ENCODE results near the gene SLAMF7.
"Not testable (repeated sequence)": the region's sequence is repeated elsewhere in the genome, so short reads cannot be mapped to it uniquely, and the experiment has no call there.

SLAMF7 gene

DNA sequence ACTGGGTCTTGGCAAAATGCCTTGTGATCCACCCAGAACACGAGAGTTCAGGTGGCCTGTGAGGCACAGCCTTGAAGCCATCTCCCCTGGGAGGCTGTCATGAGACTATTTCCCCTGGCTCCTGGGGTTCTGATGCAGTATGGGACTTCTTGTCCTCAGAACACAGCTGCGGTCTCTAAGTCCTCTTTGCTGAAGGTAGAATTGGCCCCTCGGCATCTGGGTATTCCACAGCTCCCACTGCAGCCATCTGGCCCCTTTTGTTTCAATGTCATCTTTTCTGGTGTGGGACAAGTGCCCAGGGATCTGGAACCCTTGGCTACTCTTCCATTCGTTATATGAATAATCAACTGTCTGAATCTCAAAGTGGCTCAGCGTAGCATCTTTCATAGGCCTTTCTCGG, 39.9 kb downstream of the SLAMF7 start:
- no peak for DNase-seq

- DNase-seq, result no peak
Measured at GRCh38 chr1:160779626-160780397, 40.8 kb downstream of the SLAMF7 start.

GRCh38 chr1:160780398-160780755, 41.3 kb downstream of the SLAMF7 start:
- DNase-seq, result no peak

GRCh38 chr1:160781186-160781766, 42.2 kb downstream of the SLAMF7 start:
- DNase-seq, result no peak

DNA sequence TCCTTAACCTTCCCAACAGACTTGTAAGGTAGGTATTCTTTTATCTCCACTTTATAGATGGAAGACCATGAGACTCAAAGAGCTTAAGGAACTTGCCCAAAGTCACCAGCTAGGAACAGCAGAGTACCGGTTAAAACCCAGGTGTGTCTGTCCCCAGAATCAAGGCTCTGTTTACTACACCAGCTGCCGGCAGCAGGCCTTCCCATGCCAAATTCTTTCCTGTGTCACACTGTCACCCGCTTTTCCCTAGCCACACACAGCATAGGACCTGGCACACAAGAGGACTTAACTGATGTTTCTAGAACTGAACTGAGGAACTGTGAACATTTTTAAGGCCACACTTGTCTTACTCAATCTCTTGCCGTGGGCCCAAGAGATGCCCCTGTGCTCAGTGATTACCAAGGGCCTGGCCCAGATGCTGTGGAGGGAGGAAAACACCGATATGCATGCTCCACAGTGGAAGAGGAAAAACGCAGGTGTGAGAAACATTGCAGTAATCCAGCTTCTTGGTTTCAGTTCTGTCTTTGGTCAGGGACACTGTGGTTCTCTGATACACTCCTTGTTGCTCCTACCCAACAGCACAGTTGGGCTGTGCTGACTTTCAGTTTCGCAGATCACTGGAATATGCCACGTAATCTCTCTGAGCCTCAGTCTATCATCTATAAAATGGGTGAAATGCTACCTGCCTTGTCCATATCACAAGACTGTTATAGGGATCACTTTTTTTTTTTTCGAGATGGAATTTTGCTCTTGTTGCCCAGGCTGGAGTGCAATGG, 43.1 kb downstream of the SLAMF7 start:
- no peak for DNase-seq

- DNase-seq, result not testable (repeated sequence)
Measured at GRCh38 chr1:160782988-160783765, 44.1 kb downstream of the SLAMF7 start.

GRCh38 chr1:160789051-160789701, 50.1 kb downstream of the SLAMF7 start:
- no peak for DNase-seq

GRCh38 chr1:160789702-160790611, 50.9 kb downstream of the SLAMF7 start:
- no peak for DNase-seq

- no peak for DNase-seq
Measured at GRCh38 chr1:160794376-160794775, 55.3 kb downstream of the SLAMF7 start.

DNA sequence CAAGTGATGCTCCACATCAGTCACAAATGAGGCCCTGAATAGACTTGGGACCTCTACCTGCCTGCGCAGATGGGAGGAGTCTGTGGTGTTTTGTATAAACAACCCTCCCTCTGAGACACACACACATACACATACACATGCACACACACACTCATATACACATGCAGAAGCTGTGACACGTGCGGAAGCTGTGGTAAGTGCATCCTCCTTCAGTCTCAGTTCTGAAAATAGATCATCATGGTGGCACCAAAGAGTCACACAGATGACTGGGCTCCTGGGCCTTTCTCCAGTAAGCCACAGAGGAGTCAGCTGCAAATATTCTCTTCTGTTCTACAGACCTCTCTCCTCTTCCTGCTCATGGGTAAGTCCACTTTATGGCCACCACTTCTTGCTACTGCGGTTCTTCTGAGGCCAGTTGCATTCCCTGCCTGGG, 56.9 kb downstream of the SLAMF7 start, which contains the start of gene LY9:
TSS of gene LY9 (plus strand) at position 224 of the 433 bp plus-strand sequence. CDS start at position 238, 14 bp downstream.
- no peak for DNase-seq

- no peak for DNase-seq
Measured at GRCh38 chr1:160797271-160797709, 58.2 kb downstream of the SLAMF7 start.

- DNase-seq, result no peak
Measured at GRCh38 chr1:160797861-160798273, 58.8 kb downstream of the SLAMF7 start.

DNA sequence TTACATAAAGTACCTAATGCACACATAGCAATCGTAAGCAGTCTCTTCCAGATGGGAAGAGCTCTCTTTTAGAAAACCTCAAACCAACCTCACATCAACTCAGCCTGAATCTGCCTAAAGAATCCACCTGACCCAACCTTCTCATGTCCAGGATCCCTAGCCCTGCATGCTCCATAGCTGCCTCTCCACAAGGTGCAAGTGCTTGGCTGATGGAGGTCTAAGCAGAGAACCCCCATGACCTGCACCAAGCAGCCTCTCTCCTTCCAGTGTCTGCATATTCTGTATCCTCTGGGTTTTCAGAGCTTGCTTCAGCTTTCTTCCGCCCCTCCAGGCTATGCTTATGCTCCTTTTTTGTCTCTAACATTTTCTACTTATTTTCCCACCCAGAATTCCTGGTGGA, 59.4 kb downstream of the SLAMF7 start:
- no peak for DNase-seq

- no peak for DNase-seq
Measured at GRCh38 chr1:160799641-160800040, 60.6 kb downstream of the SLAMF7 start.

GRCh38 chr1:160800142-160800541, 61.1 kb downstream of the SLAMF7 start:
- no peak for DNase-seq

DNA sequence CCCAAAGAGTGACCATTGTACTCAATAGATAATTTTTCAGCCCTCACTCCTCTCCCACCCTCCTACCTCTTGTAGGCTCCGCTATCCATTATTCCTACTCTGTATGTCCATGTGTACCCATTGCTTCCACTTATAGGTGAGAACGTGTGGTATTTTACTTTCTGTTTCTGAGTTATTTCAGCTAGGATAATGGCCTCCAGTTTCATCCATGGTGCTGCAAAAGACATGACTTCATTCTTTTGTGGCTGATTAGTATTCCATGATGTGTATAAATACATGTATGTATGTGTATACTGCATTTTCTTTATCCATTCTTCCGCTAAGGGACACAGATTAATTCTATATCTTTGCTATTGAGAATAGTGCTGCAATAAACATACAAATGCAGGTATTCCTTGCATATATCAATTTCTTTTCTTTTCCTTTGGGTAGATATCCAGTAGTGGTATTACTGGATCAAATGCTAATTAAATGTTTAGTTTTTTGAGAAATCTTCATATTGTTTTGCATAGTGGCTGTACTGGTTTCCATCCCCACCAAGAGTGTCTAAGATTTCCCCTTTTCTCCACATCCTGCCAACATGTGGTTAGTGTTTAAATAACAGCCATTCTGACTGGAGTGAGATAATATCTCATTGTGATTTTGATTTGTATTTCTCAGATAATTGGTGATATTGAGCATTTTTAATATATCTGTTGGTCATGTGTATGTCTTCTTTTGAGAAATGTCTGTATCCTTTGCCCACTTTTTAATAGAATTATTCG, 61.8 kb downstream of the SLAMF7 start:
- DNase-seq, result no peak

- DNase-seq, result no peak
Measured at GRCh38 chr1:160801836-160802580, 63.0 kb downstream of the SLAMF7 start.

All from NCI-H2107 (cell line).